ENCODE results near the gene QSOX1. TPM values are rescaled to one million over a fixed set of nuclear protein-coding genes. Genes with fewer than 3 reads are reported as not detected.

QSOX1 gene
- total and polyA plus RNA-seq, 2 experiments from 2014 or later = 225 to 257 TPM

DNA sequence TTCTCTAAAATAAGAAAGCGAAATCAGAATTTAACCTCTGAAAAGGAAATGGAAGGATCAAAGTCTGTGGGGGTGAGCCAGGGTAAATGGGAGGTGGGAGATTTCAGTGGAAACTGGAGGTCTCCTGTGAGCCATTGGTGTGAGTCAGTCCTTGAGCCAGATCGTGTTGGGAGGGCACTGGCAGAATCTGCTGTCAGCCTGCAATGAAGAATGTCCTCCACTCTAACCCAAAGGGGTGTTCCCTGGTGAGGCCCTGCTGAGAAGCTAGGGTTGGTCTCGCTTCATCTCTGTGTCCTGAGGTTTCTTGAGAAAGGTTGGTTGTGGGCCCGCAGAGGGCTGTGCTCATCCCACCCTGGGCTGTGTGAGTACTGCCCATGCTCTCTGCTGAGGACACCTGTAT, 2.4 kb downstream of the QSOX1 start:
- 61% methylated on average over 4 of the region's 4 CpGs for WGBS (ENCODE audit: low lambda C conversion rate, missing lambda C conversion rate)
- Histone ChIP-seq H3K27me3 (no peaks in the 10 kb centered on the region), H3K79me2 (peaks cover 57% of the 10 kb centered on the region), H2AFZ (no peak overlapping the region), H3K27ac (peak overlapping the region; percentile 71), H3K9me2 (replicated peaks; ENCODE audit: insufficient read depth) (no peaks in the 10 kb centered on the region), H3K4me3 (no peak overlapping the region), H3K36me3 (replicated peaks; ENCODE audit: insufficient read depth, low read depth) (no peaks in the 10 kb centered on the region), H4K20me1 (ENCODE audit: insufficient read depth, poor library complexity, severe bottlenecking) (peaks cover 6% of the 10 kb centered on the region), H3K4me2 (peak overlapping the region; percentile 90), H3K4me1 (ENCODE audit: insufficient read depth) (peaks cover 41% of the 10 kb centered on the region), H3K9me3 (ENCODE audit: low read depth) (no peaks in the 10 kb centered on the region)
- DNase-seq (ENCODE audit: low spot score) = peak; percentile 33
- TF ChIP-seq, protein P1, sequence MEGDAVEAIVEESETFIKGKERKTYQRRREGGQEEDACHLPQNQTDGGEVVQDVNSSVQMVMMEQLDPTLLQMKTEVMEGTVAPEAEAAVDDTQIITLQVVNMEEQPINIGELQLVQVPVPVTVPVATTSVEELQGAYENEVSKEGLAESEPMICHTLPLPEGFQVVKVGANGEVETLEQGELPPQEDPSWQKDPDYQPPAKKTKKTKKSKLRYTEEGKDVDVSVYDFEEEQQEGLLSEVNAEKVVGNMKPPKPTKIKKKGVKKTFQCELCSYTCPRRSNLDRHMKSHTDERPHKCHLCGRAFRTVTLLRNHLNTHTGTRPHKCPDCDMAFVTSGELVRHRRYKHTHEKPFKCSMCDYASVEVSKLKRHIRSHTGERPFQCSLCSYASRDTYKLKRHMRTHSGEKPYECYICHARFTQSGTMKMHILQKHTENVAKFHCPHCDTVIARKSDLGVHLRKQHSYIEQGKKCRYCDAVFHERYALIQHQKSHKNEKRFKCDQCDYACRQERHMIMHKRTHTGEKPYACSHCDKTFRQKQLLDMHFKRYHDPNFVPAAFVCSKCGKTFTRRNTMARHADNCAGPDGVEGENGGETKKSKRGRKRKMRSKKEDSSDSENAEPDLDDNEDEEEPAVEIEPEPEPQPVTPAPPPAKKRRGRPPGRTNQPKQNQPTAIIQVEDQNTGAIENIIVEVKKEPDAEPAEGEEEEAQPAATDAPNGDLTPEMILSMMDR (IDR thresholded peaks at IDR 0.05; ENCODE audit: poor library complexity) = no peak
- no peak for TF ChIP-seq EZH2 (IDR thresholded peaks at IDR 0.05; ENCODE audit: borderline replicate concordance)

- no peaks in the 10 kb centered on the region for H3K36me3 ChIP-seq (replicated peaks; ENCODE audit: insufficient read depth, low read depth)
- H3K9me3 ChIP-seq (ENCODE audit: low read depth) = no peaks in the 10 kb centered on the region
- no peak overlapping the region for H2AFZ ChIP-seq
- H3K27ac ChIP-seq = peak overlapping the region; percentile 72
- no peaks in the 10 kb centered on the region for H3K27me3 ChIP-seq
- TF ChIP-seq EZH2phosphoT487 (IDR thresholded peaks at IDR 0.05; ENCODE audit: low read depth, severe bottlenecking, unreplicated experiment) = peak; percentile 57
- no peak for TF ChIP-seq EZH2 (IDR thresholded peaks at IDR 0.05; ENCODE audit: borderline replicate concordance)
- H4K20me1 ChIP-seq (ENCODE audit: insufficient read depth, poor library complexity, severe bottlenecking) = peaks cover 6% of the 10 kb centered on the region
- no peak overlapping the region for H3K4me3 ChIP-seq
- 56% methylated on average over 3 of the region's 3 CpGs for WGBS (ENCODE audit: low lambda C conversion rate, missing lambda C conversion rate)
- peak overlapping the region; percentile 90 for H3K4me2 ChIP-seq
- peaks cover 62% of the 10 kb centered on the region for H3K79me2 ChIP-seq
- no peaks in the 10 kb centered on the region for H3K9me2 ChIP-seq (replicated peaks; ENCODE audit: insufficient read depth)
- DNase-seq (ENCODE audit: low spot score) = peak; percentile 69
- peaks cover 41% of the 10 kb centered on the region for H3K4me1 ChIP-seq (ENCODE audit: insufficient read depth)
These were observed 2.9 kb downstream of the QSOX1 start for GRCh38 chr1:180157576-180158057.

GRCh38 chr1:180158149-180159147, 3.8 kb downstream of the QSOX1 start:
- 84% methylated on average over 16 of the region's 16 CpGs for WGBS (ENCODE audit: low lambda C conversion rate, missing lambda C conversion rate)
- TF ChIP-seq EZH2 (IDR thresholded peaks at IDR 0.05; ENCODE audit: borderline replicate concordance) (no peak), EZH2phosphoT487 (IDR thresholded peaks at IDR 0.05; ENCODE audit: low read depth, severe bottlenecking, unreplicated experiment) (no peak)
- TF ChIP-seq, protein P1 (IDR thresholded peaks at IDR 0.05; ENCODE audit: poor library complexity) = no peak
- Histone ChIP-seq H3K27ac (peak overlapping the region; percentile 72), H2AFZ (no peak overlapping the region), H3K4me3 (no peak overlapping the region), H3K9me3 (ENCODE audit: low read depth) (no peaks in the 10 kb centered on the region), H3K36me3 (replicated peaks; ENCODE audit: insufficient read depth, low read depth) (no peaks in the 10 kb centered on the region), H3K4me1 (ENCODE audit: insufficient read depth) (peaks cover 41% of the 10 kb centered on the region), H4K20me1 (ENCODE audit: insufficient read depth, poor library complexity, severe bottlenecking) (peaks cover 6% of the 10 kb centered on the region), H3K9me2 (replicated peaks; ENCODE audit: insufficient read depth) (no peaks in the 10 kb centered on the region), H3K27me3 (no peaks in the 10 kb centered on the region), H3K79me2 (peaks cover 71% of the 10 kb centered on the region), H3K4me2 (peak overlapping the region; percentile 90)
- no peak for DNase-seq (ENCODE audit: low spot score)

- no peaks in the 10 kb centered on the region for H3K36me3 ChIP-seq (replicated peaks; ENCODE audit: insufficient read depth, low read depth)
- H3K79me2 ChIP-seq = peaks cover 82% of the 10 kb centered on the region
These were observed 5.7 kb downstream of the QSOX1 start for GRCh38 chr1:180160357-180160756.

More at GRCh38 chr1:180160357-180160756, 5.7 kb downstream of the QSOX1 start:
- no peaks in the 10 kb centered on the region for H3K27me3 ChIP-seq
- H2AFZ ChIP-seq = no peak overlapping the region
- TF ChIP-seq, protein P1 (IDR thresholded peaks at IDR 0.05; ENCODE audit: poor library complexity) = no peak
- no peak for TF ChIP-seq EZH2 (IDR thresholded peaks at IDR 0.05; ENCODE audit: borderline replicate concordance)
- no peak for TF ChIP-seq EZH2phosphoT487 (IDR thresholded peaks at IDR 0.05; ENCODE audit: low read depth, severe bottlenecking, unreplicated experiment)
- peaks cover 36% of the 10 kb centered on the region for H3K4me1 ChIP-seq (ENCODE audit: insufficient read depth)
- H4K20me1 ChIP-seq (ENCODE audit: insufficient read depth, poor library complexity, severe bottlenecking) = peaks cover 6% of the 10 kb centered on the region
- 96% methylated on average over 1 of the region's 1 CpG for WGBS (ENCODE audit: low lambda C conversion rate, missing lambda C conversion rate)
- no peak for DNase-seq (ENCODE audit: low spot score)
- H3K4me3 ChIP-seq = no peak overlapping the region
- H3K4me2 ChIP-seq = no peak overlapping the region
- no peaks in the 10 kb centered on the region for H3K9me2 ChIP-seq (replicated peaks; ENCODE audit: insufficient read depth)
- H3K27ac ChIP-seq = no peak overlapping the region
- no peaks in the 10 kb centered on the region for H3K9me3 ChIP-seq (ENCODE audit: low read depth)

Data from hepatocyte (in vitro differentiated cells).